GM21825 (cell line): ENCODE data around the gene SNX10.

ENCODE experiments used
- ATAC-seq: cut with Tn5 transposase; IDR thresholded peaks from one replicate; pipeline ENCODE4 v1.9.1; 2021; ENCODE audit warnings: mild to moderate bottlenecking, moderate library complexity; ENCODE audit not compliant: unreplicated experiment

Gene SNX10

GRCh38 chr7:26365901-26366275 is 74.2 kb downstream of the SNX10 start:
- no peak for ATAC-seq

GRCh38 chr7:26367219-26367711 is 75.6 kb downstream of the SNX10 start:
- no peak for ATAC-seq

- no peak for ATAC-seq
Measured at GRCh38 chr7:26368542-26368941, 76.9 kb downstream of the SNX10 start.

GRCh38 chr7:26369593-26369992 is 77.9 kb downstream of the SNX10 start:
- ATAC-seq: no peak

- ATAC-seq: no peak
Measured at GRCh38 chr7:26370011-26370410, 78.3 kb downstream of the SNX10 start.

GRCh38 chr7:26372249-26372648 is 80.6 kb downstream of the SNX10 start:
- ATAC-seq: no peak

GRCh38 chr7:26372704-26373103 is 81.0 kb downstream of the SNX10 start:
- ATAC-seq: no peak

- no peak for ATAC-seq
Measured at GRCh38 chr7:26374647-26375373, 83.1 kb downstream of the SNX10 start.

GRCh38 chr7:26375726-26376174 is 84.1 kb downstream of the SNX10 start:
- ATAC-seq: peak; percentile 24

GRCh38 chr7:26376175-26376917 is 84.7 kb downstream of the SNX10 start:
- peak; percentile 38 for ATAC-seq

GRCh38 chr7:26378016-26378415 is 86.4 kb downstream of the SNX10 start:
- ATAC-seq: no peak

GRCh38 chr7:26379711-26380110 is 88.0 kb downstream of the SNX10 start:
- no peak for ATAC-seq

GRCh38 chr7:26381476-26382353 is 90.1 kb downstream of the SNX10 start:
- no peak for ATAC-seq

- no peak for ATAC-seq
Measured at GRCh38 chr7:26385240-26385639, 93.6 kb downstream of the SNX10 start.

GRCh38 chr7:26387731-26388130 is 96.1 kb downstream of the SNX10 start:
- ATAC-seq: no peak

- peak; percentile 94 for ATAC-seq
Measured at GRCh38 chr7:26388256-26388655, 96.6 kb downstream of the SNX10 start.

GRCh38 chr7:26390016-26390415 is 98.4 kb downstream of the SNX10 start:
- ATAC-seq: no peak

- no peak for ATAC-seq
Measured at GRCh38 chr7:26393818-26394217, 102.2 kb downstream of the SNX10 start.

GRCh38 chr7:26397332-26397731 is 105.7 kb downstream of the SNX10 start:
- ATAC-seq: no peak

GRCh38 chr7:26397796-26398426 is 106.2 kb downstream of the SNX10 start:
- ATAC-seq: peak; percentile 9

GRCh38 chr7:26398427-26398755 is 106.7 kb downstream of the SNX10 start:
- ATAC-seq: peak; percentile 36
